NCI-H146 (cell line): Measurements from ENCODE around the gene ASB5.
"Not testable (repeated sequence)": the region's sequence is repeated elsewhere in the genome, so short reads cannot be mapped to it uniquely, and the experiment has no call there.

Source experiments
- DNase-seq: peaks from one replicate; lab custom pipeline; 2025; lab: John Stamatoyannopoulos, UW

Gene ASB5

DNA sequence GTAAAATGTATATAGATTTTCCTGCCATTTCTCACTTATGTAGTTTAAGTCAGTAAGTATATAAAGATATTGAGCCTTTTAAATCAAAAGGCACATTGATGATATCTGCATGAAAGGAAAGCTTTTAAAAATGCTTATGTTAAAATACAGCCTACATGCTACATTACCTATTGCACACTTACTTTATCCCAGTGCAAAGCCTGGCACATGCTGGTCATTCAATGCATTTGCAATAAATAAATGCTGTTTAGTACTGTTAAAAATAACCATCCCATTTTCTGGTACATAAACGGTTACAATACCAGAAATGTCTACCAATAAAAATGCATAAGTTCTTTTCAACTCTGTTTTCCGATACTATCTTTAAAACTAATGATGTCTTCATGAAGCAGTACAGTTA is 51.5 kb downstream of the ASB5 start:
- no peak for DNase-seq

GRCh38 chr4:176212351-176212750 is 56.7 kb downstream of the ASB5 start:
- not testable (repeated sequence) for DNase-seq

- DNase-seq: no peak
Measured at GRCh38 chr4:176210579-176211296, 58.3 kb downstream of the ASB5 start.

GRCh38 chr4:176210101-176210500 is 58.9 kb downstream of the ASB5 start:
- no peak for DNase-seq

- DNase-seq: no peak
Measured at GRCh38 chr4:176209535-176209934, 59.5 kb downstream of the ASB5 start.

- no peak for DNase-seq
Measured at GRCh38 chr4:176207839-176208238, 61.2 kb downstream of the ASB5 start.

- no peak for DNase-seq
Measured at GRCh38 chr4:176205299-176205698, 63.7 kb downstream of the ASB5 start.

DNA sequence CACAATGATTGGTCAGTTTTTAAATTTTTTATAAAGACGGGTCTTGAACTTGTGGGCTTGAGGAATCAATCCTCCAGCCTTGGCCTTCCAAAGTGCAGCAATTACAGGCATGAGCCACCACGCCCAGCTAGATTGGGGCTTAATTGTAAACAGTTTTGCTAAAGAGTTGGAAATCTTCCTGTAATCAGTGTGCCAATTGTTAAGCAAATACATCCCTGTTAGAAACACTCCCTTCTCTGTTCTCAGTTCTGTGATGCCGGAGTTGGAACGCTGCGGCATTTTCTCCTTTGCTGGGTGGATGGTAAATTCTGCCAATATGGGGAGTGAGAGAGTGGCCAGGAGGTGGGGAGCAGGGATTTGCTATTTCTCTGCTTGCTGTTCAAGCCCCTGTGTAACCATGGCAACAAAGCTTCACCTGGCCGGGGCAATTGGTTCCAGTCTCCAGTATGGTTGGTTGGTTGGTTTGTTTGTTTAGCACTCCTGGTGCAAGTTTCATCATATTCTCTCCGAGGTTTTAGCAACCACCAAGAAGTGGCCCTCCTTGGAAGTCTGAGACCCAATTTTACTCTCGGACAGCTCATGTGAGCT is 70.6 kb downstream of the ASB5 start:
- DNase-seq: no peak

DNA sequence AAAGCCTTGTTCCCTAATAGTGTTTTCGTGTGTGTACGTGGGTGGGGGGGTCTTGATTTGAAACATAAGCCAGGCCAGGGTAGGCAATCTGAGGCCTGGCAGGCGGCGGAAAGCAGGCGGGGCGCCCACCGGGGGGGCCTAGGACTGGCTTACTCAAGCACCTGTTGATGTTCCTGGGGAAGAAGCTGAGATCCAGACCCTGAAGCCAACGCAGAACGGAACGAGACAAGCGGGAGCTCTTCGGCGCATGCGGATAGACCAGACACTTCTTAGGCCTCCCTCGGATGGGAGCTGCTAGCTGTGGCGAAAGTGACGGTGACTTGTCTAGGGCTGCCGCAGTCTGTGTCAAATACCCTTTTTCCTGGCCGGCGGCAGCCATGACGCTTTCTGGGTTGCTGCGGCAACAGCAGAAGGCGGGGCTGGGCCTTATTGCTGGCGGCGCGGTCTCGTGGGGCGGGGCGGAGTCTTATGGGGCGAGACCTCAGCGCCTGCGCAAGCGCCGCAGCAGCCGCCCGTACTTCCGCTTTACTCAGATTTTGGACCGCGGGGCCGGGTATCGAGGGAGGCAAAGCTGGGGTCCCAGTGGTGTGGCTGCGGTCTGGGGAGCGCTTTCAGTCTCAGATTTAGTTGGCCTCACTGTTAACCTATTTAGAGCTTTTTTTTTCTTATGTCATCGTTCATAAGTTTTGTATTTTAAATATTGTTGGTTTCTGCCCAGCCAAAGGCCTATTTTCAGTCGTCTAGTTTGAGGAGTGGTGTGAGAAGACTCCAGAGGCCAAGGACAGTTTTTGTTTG is 73.6 kb downstream of the ASB5 start, which contains the start of gene SPATA4:
Gene SPATA4 (minus strand): TSS at position 402 of the 795 bp plus-strand sequence. CDS start 23 bp downstream, at position 379.
- DNase-seq: peak; percentile 85

GRCh38 chr4:176193938-176194337 is 75.1 kb downstream of the ASB5 start:
- no peak for DNase-seq

- DNase-seq: no peak
Measured at GRCh38 chr4:176193126-176193525, 75.9 kb downstream of the ASB5 start.

DNA sequence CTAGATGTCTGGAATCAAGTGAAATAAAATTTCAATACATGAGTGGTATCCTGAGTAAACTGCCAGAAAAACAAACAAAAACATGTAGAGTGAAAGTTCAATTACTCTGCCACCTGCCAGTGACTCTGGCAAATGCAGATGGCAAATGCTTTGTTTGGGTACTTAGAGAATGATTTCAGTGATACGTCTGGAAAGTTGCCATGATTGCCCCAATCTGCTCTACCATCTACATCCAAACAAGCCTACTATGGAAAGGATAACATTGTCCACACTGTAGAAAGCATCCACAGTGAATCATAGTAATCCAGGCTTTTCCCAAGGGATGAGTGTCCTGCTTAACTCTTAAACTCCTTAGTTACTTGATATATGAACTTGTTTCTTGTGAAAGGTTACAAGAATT is 77.0 kb downstream of the ASB5 start:
- peak; percentile 9 for DNase-seq

DNA sequence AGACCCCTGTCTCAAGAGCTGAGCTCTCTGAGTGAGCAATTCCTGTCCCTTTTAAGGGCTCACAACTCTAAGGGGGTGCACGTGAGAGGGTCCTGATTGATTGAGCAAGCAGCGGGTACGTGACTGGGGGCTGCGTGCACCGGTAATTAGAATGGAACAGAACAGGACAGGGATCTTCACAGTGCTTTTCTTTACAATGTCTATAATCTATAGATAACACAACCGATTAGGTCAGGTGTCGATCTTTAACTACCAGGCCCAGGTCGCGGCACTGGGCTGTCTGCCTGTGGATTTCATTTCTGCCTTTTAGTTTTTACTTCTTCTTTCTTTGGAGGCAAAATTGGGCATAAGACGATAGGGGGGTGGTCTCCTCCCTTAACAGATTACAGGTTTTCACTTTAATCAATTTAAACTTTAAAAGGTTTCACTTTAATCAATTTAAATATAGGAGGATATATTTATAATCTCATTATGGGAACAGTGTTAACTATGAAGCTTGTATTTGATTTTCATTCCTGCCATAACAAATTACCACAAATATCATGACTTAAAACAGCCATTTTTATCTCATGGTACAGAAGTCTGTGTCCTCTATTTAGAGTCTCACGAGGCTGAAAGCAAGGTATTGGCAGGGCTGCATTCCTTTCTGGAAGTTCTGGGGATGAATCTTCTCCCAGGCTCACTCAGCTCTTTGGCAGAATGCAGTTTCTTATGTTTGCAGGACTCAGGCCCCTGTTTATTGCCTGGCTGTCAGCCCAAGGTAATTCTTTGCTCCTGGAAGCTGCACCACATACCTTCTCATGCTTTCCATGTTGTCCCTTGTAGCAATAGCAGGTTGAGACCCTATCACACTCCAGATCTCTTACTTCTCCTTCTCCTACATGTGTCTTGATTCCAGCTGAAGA is 78.9 kb downstream of the ASB5 start:
- no peak for DNase-seq

GRCh38 chr4:176188654-176189053 is 80.4 kb downstream of the ASB5 start:
- no peak for DNase-seq

- DNase-seq: no peak
Measured at GRCh38 chr4:176187624-176188023, 81.4 kb downstream of the ASB5 start.

GRCh38 chr4:176186671-176187395 is 82.2 kb downstream of the ASB5 start:
- no peak for DNase-seq

DNA sequence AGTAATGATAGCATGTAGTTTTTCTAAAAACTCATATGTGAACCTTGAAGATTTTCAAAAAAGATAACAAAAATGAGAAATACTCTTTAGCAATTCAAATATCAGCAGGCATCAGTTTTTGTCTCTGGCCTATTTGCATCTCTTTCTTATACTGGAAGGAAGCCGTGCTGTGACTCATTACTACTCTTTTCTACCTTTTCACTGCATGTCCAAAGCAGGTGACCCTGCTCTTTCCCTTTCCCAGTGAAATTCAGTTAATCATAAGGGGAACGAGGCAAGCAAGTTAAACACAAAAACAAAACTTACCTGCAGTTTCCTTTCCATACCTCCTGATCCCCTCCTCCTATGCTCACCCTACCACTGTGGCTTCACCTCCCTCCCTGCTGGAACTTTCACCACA is 83.0 kb downstream of the ASB5 start:
- no peak for DNase-seq

- DNase-seq: no peak
Measured at GRCh38 chr4:176185051-176185450, 84.0 kb downstream of the ASB5 start.
